NCI-H1105 (cell line): ENCODE measurements around the gene HRH3.
A peak's percentile ranks its signal among the peaks of the same experiment; 100 is the strongest.

Experiments
- DNase-seq: peaks from one replicate; lab custom pipeline; 2025; lab: John Stamatoyannopoulos, UW

Gene HRH3

GRCh38 chr20:62229667-62230066 is 9.6 kb upstream of the HRH3 start:
- DNase-seq: no peak

GRCh38 chr20:62228982-62229545 is 9.0 kb upstream of the HRH3 start:
- DNase-seq: no peak

- DNase-seq: no peak
These were observed 8.2 kb upstream of the HRH3 start for GRCh38 chr20:62227977-62228958.

GRCh38 chr20:62227591-62227976 is 7.5 kb upstream of the HRH3 start:
- no peak for DNase-seq

GRCh38 chr20:62226707-62227590 is 6.9 kb upstream of the HRH3 start:
- DNase-seq: no peak

- no peak for DNase-seq
These were observed 6.0 kb upstream of the HRH3 start for GRCh38 chr20:62225820-62226635.

- DNase-seq: no peak
These were observed 4.9 kb upstream of the HRH3 start for GRCh38 chr20:62225026-62225425.

- DNase-seq: no peak
These were observed 4.2 kb upstream of the HRH3 start for GRCh38 chr20:62224113-62224855.

GRCh38 chr20:62223571-62223970 is 3.5 kb upstream of the HRH3 start:
- DNase-seq: no peak

GRCh38 chr20:62222972-62223371 is 2.9 kb upstream of the HRH3 start:
- DNase-seq: no peak

- DNase-seq: no peak
These were observed 2.3 kb upstream of the HRH3 start for GRCh38 chr20:62222266-62222850.

GRCh38 chr20:62220666-62221568 is 839 bp upstream of the HRH3 start:
- no peak for DNase-seq

GRCh38 chr20:62219101-62219991 is 732 bp downstream of the HRH3 start:
- peak; percentile 85 for DNase-seq

GRCh38 chr20:62217913-62218773 is 1.9 kb downstream of the HRH3 start:
- no peak for DNase-seq

GRCh38 chr20:62216636-62217566 is 3.2 kb downstream of the HRH3 start:
- DNase-seq: no peak

GRCh38 chr20:62215991-62216635 is 4.0 kb downstream of the HRH3 start:
- DNase-seq: no peak
